DMS53 treated with DMSO at 0.1 percent for 48 hours (cell line): ENCODE data around the gene RPL23.

Experiments
- DNase-seq: peaks from one replicate; lab custom pipeline; 2025; ENCODE audit not compliant: unreplicated experiment; lab: John Stamatoyannopoulos, UW

RPL23 gene

DNA sequence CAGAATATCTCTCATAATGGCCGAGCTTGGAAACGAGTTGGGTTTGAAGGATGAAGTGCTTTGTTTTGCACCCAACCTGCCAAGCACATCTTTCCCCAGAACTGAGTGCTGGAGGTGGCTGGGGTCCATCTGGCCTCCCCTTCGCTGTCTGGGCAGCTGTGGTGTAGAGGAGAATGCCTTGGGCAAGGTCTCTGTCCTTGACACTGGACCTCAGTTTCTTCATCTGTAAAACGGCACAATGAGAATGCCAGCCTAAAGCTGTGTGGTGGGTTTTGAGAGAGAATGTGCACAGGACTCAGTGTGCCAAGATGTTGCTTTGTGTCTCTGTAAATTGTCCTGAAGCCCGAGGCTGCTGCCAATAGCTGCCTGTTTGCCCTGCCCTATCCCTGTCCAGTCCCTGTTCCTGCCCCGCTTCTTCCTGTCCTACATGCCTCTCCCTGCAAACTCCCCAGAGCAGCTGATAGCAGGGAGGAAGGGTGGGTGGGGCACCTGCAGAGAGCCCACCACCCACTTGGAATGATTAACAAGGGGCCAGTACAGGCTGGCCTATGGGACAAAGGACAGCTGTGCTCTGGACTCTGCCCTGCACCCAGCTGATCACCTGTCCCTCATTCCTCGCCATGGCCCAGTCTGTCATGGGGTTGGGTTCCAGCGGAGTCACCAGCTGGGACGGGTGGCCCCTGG is 31.7 kb upstream of the RPL23 start:
- DNase-seq: no peak

DNA sequence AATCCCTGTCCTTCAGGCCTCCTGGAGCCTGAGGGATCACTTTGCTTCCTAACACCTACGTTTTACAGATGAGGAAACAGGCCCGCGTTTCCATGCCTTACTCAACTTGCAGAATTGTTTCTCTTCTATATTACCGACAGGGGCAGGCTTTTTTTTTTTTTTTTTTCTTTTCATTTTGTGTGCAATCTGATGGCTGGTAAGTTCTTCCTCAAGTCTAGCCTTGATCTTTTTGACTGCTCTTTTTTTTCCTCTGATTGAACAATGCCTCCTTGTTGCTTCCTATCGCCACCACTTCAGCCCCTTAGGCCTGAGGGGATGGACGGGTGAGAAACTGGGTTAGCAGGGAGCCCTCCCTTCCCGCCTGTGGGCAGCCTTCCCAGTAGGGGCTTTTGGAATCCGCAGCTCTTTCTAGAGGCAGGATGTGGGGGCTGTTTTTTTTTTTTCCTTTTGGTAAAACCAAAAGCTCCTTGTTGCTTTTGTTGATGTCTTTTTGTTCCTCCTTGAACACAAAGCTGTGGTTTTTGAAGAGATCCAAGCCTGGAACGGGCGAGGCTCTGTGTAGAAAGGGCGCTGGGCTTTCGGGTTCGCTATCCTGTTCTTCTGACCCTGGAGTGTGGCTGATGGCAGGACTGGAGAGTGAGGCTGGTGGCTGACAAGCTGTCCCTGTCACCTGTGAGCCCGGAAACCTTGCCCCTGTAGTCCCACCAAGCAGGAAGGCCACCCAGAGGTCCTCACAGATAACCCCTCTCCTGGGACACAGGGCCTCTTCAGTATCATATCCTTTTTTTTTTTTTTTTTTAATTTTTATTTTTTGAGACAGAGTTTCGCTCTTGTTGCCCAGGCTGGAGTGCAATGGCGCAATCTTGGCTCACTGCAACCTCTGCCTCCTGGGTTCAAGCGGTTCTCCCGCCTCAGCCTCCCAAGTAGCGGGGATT is 30.3 kb upstream of the RPL23 start:
- DNase-seq: no peak

GRCh38 chr17:38882870-38883269 is 29.3 kb upstream of the RPL23 start:
- no peak for DNase-seq

DNA sequence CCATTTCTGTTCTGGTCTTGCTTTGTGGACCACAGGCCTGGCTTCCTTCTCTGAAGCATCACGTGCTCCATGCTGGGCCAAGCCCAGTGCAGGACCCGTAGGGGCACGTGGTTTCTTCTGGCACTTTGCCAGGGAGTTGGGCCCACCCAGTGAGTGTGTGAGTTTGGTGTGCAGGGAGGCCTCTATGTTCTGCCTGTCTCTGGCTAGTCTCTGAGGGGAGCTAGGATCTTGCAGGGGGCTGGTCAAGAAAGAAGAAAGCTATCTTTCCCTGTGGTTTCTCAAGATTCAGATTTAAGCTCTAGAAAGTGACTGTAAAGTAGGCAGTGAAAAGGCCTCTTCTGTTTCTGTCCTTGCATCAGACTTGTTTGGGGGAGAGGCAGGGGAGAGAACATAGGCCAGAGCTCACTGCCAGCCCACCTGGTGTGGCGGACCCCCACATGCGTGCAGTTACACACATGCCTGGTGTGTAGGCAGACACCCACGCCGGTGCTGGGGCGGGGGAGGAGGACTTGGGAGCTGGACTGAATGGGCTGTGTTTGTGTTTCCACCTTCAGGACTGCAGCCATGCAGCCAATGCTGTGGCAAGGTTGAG is 28.2 kb upstream of the RPL23 start:
- DNase-seq: no peak

DNA sequence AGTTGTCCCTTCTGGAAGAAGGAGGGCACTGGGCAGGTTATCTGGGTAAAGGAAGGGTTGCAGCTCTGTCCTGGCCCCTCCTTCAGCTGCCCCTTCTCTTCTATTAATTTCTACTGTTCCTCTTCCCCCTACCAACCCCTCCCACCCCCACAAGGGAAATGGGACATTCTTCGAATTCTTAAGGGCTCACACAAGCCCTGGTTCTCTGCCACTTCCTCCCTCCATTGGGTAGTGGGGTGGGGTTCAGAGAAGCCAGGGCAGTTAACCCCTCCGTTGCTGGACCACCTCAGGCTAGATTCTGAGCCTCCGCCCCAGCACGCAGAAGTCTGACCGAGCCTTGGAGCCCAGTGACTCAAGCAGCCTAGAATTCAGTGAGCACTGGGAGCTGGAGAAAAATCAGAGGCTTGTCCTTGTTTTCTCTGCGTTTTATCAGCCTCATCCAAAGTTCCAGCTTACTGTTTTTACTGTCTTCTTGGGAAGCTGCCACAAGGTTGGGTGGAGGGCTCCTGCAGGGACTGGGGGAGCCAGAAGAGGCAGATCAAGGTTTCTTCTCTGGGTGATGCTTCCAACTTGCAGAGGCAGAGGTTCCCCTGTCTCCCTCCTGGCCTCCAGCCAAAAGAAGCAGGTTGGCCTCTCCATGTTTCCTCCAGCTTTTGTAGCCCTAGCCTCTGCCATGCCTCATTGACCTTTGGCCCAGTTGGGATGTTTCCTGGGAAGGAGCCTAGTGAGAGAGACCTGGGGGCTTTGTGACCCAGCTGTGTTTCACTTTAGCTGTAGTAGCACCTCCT is 26.6 kb upstream of the RPL23 start:
- DNase-seq: no peak

GRCh38 chr17:38877130-38877851 is 23.8 kb upstream of the RPL23 start:
- DNase-seq: no peak

DNA sequence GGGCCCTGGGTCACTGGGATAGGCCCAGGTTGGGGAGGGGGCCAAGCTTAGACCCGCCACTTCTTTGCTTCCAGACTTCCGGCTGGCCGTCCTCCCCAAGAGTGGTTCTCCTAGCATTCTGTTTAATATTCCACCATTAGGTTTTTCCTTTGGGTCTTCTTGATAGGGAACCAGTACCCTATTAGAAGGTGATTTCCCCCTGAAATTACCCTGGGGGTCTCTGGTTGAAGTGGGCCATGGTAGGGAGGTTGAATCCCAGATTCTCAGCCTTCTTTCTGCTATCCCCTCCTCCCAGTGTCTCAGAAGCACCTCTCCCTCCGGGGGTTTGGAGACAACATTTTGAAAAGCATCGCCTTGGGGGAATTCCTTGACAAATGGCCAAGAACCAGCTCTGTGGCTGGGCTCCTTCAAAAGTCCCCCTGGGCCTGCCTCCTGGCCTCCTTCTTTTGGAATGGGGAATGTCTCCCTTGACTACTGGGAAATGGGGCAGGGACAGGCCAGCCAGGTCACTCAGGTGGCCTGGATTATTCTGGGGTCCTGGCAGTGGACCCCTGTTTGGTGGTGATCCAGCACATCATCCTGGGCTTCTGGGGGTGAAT is 22.1 kb upstream of the RPL23 start:
- no peak for DNase-seq

DNA sequence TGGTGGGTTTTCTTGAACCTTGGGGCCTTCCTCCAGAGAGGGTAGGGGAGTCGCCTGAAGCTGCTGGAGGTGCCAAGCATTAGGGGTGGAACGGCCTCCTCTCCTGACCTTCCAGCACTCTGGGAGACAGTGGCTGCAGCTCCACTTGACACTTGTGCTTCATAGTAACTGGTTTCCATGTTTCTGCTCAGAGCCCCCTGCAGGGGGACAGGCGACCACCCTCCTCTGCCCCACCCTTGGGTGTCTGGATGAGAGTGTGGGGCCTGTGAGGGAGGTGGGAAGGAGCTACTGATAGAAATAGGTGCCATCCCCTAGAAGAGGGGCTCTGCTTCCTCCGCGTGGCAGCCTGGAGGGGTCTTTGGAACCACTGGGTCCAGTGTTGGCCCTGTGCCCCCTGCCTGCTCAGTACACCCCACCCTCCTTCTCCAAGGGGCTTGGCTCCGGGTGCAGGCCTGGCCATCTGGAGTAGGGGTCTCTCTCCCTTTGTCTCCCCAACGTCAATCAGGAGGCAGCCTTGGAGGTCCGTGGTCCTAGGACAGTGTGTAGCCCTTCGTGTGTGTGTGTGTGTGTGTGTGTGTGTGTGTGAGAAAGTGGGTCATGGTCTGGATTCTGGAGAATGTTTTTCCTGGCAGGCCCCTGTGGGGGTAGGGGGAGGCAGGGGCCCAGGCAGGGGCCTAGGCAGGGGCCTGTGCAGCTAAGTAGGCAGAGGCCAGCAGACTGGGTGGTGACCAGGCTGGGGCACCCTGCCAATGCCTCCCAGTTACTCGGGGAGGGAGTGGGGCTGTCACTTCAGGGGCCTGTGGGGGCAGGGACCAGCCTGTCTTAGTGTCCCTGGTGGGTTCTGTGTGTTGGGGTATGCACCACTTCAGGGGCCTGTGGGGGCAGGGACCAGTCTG is 21.2 kb upstream of the RPL23 start:
- no peak for DNase-seq

GRCh38 chr17:38873640-38874380 is 20.3 kb upstream of the RPL23 start:
- no peak for DNase-seq

- DNase-seq: peak; percentile 32
These were observed 19.3 kb upstream of the RPL23 start for GRCh38 chr17:38872671-38873385.

DNA sequence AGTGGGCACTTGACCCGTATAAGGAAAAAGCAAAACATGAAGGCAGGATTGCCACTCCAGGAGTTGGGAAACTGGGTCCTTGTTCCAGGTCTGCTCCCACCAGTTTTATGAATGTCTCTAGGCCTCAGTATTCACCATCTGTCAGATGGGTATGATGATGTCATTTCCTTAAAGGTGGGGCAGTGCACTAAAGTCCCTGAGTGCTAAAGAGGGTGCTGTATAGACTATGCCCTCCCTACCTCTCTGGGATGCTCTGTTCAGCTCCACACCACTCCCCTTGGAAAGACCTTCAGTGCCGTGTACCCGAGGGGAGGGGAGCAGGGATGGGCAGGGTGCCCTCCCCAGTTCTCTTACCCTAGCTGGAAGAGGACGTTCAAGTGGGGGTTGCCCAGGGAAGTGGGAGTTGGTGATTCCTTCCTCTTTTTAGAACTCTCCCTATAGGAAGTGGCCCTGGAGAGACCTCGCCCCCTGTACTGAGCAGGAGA is 18.5 kb upstream of the RPL23 start:
- DNase-seq: no peak

GRCh38 chr17:38871247-38872015 is 17.9 kb upstream of the RPL23 start:
- DNase-seq: peak; percentile 68

DNA sequence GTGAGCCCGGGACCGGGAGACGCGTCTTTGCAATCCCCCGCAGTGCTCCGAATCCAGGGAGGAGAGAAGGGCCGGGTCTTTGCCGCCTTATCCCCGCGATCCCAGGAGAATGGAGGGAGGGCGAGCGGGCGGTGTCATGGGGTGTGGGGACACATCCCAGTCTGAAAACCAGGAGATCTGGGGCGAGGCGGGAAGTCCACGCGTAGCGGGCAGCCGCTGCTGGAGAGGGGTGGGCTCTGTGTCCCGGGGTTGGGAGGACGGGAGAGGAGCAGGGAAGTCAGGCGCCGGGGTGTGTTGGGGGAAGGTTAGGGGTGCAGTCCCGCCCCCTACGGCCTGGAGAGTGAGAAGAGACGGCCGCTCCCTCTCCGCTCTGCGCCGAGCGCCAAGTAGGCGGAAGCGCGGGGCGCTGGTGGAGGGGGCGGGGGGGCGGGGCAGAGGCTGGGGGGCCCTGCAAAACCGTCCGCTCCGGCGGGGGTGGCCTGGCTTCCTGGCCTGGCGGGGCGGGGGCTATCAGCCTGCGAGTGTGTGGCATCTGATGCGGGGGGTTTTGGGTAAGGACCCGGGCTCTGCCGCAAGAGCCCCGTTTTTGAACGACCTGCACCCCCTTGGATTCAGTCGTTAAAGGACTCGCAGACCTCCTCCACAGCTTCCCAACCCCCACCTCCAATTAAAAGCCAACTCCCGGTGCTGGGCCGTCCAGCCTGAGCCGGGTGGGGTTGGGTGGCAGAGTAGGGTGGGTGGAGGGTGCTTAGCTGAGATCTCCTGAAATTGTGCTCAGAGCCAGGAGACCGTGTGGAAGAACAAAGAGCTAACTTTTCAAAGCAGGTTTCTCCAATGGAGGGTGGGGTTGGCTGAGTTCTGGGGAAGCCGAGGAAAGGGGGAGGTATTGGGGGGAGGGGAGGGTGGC is 17.0 kb upstream of the RPL23 start:
- no peak for DNase-seq

DNA sequence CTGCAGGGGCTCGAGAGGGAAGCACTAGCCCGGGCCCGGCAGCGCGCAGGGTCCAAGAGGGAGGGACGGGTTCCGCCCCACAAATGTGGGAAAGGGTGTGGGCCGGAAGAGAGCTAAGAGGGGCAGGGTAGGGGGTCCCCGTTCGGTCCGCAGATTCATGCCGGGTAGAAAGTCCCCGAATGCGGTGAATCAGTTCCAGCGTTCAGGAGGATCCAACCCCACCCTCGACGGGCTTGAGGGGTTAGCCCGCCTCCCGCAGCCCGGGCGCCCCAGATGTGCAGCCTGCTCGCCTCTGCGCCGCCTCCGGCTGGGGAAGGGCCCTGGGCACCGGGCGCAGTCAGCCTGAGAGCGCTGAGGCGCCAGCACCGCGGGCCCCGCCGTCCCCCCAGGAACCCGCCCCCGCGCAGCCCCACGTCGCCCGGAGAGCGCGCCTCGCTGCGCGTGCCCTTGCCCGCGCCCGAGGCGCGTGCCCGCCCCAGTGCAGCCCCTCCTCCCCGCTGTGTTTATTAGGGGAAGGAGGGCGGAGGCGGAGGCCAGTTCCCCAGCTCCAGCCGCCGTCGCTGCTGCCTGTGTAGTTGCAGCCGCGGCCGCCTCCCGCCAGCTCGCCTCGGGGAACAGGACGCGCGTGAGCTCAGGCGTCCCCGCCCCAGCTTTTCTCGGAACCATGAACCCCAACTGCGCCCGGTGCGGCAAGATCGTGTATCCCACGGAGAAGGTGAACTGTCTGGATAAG is 16.2 kb upstream of the RPL23 start, which contains the start of gene LASP1:
Gene LASP1 (plus strand): TSS at position 533 of the 733 bp plus-strand sequence. CDS start 132 bp downstream, at position 665.
- DNase-seq: peak; percentile 74
